ENCODE measurements around the gene TMTC2.

DNA sequence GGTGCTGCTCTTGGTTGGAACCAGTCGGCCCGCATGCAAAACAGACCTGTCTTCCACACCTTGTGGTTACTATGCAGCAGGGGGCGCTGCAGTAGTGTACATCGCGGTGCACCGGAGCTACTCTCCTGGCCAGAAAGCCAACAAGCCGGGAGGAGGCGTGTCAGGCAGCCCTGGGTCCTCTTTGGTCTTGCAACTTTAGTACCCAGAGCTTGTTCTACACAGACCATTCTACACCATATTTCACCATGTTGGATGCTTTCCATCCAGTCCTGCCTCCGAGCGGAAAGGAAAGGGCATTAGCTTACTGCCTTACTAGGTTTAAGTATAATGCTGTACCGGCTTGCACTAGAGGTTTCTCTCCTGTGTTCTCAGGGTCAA lies 927 bp upstream of the TMTC2 start:
- TF ChIP-seq, protein P1, sequence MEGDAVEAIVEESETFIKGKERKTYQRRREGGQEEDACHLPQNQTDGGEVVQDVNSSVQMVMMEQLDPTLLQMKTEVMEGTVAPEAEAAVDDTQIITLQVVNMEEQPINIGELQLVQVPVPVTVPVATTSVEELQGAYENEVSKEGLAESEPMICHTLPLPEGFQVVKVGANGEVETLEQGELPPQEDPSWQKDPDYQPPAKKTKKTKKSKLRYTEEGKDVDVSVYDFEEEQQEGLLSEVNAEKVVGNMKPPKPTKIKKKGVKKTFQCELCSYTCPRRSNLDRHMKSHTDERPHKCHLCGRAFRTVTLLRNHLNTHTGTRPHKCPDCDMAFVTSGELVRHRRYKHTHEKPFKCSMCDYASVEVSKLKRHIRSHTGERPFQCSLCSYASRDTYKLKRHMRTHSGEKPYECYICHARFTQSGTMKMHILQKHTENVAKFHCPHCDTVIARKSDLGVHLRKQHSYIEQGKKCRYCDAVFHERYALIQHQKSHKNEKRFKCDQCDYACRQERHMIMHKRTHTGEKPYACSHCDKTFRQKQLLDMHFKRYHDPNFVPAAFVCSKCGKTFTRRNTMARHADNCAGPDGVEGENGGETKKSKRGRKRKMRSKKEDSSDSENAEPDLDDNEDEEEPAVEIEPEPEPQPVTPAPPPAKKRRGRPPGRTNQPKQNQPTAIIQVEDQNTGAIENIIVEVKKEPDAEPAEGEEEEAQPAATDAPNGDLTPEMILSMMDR (IDR thresholded peaks at IDR 0.05; ENCODE audit: poor library complexity, severe bottlenecking): peak; percentile 98
- TF ChIP-seq, protein P2, sequence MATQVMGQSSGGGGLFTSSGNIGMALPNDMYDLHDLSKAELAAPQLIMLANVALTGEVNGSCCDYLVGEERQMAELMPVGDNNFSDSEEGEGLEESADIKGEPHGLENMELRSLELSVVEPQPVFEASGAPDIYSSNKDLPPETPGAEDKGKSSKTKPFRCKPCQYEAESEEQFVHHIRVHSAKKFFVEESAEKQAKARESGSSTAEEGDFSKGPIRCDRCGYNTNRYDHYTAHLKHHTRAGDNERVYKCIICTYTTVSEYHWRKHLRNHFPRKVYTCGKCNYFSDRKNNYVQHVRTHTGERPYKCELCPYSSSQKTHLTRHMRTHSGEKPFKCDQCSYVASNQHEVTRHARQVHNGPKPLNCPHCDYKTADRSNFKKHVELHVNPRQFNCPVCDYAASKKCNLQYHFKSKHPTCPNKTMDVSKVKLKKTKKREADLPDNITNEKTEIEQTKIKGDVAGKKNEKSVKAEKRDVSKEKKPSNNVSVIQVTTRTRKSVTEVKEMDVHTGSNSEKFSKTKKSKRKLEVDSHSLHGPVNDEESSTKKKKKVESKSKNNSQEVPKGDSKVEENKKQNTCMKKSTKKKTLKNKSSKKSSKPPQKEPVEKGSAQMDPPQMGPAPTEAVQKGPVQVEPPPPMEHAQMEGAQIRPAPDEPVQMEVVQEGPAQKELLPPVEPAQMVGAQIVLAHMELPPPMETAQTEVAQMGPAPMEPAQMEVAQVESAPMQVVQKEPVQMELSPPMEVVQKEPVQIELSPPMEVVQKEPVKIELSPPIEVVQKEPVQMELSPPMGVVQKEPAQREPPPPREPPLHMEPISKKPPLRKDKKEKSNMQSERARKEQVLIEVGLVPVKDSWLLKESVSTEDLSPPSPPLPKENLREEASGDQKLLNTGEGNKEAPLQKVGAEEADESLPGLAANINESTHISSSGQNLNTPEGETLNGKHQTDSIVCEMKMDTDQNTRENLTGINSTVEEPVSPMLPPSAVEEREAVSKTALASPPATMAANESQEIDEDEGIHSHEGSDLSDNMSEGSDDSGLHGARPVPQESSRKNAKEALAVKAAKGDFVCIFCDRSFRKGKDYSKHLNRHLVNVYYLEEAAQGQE (IDR thresholded peaks at IDR 0.05; ENCODE audit: borderline replicate concordance): no peak
- TF ChIP-seq POLR2AphosphoS5 (IDR thresholded peaks at IDR 0.05): peak; percentile 36
- no peak for TF ChIP-seq MXI1 (conservative IDR thresholded peaks at IDR 0.05; ENCODE audit: poor library complexity, severe bottlenecking)
